Spinal cord (tissue), 10 donors: Measurements from ENCODE around the gene IRS4. TPM values are rescaled to one million over a fixed set of nuclear protein-coding genes. Genes with fewer than 3 reads are reported as not detected.

Source experiments
- DNase-seq, 6 donors: peaks; one replicate each; pipeline versions ENCODE4 v3.0.0 to v3.0.0-alpha.2; 2013 to 2015; ENCODE audit warnings: low spot score in 6 of 6, low read depth in 4 of 6
- H3K27ac ChIP-seq: one replicate; pipeline ENCODE4 v1.5.1; 2013; ENCODE audit warnings: low read depth, low read length, control low read depth
- H3K27me3 ChIP-seq: one replicate; pipeline ENCODE4 v1.6.1; 2013; ENCODE audit warnings: low read length; ENCODE audit not compliant: control insufficient read depth, insufficient read depth
- H3K36me3 ChIP-seq: one replicate; pipeline ENCODE4 v1.6.1; 2013; ENCODE audit warnings: low read length; ENCODE audit not compliant: control insufficient read depth, insufficient read depth
- H3K4me1 ChIP-seq: one replicate; pipeline ENCODE4 v1.6.1; 2013; ENCODE audit warnings: low read length; ENCODE audit not compliant: control insufficient read depth, insufficient read depth
- H3K4me3 ChIP-seq: one replicate; pipeline ENCODE4 v1.5.1; 2013; ENCODE audit warnings: low read depth, low read length, control low read depth
- H3K9me3 ChIP-seq: one replicate; pipeline ENCODE4 v1.6.1; 2013; ENCODE audit warnings: low read length; ENCODE audit not compliant: control insufficient read depth, insufficient read depth
- WGBS: methylation state at CpG from one replicate; pipeline ENCODE4 v1.1.5; 2013; ENCODE audit warnings: missing lambda C conversion rate; ENCODE audit not compliant: insufficient coverage; 5-methylcytosine and 5-hydroxymethylcytosine counted together
- polyA plus RNA-seq, 2 donors: library from polyadenylated mRNA; unstranded; fragments of 120-200 nt; gene quantifications; one replicate each; pipeline ENCODE4 v1.2.1, GENCODE V29; 2013; ENCODE audit not compliant: insufficient read length in 2 of 2
- total RNA-seq, 2 donors: library from RNA; depleted of rRNA in 1 of 2; stranded (reverse); fragments of 120-200 nt in 1 of 2; fragments of >200 nt in 1 of 2; gene quantifications; one replicate each; pipeline versions ENCODE4 v1.2.3 to v1.2.4, GENCODE V29; 2013 to 2014
- donor health status: healthy.

Gene IRS4
- total and polyA plus RNA-seq, 4 donors = 1.9 to 12.3 (median 5.1) TPM

GRCh38 chrX:108732630-108733321 is 3.6 kb downstream of the IRS4 start:
- 19% methylated on average over 38 of the region's 39 CpGs for WGBS
- H3K4me1 ChIP-seq = peaks cover 25% of the 10 kb centered on the region
- H3K27ac ChIP-seq = no peak overlapping the region
- DNase-seq = peak in 2 of 6 donors; percentile 30 to 52
- H3K4me3 ChIP-seq = peak overlapping the region; percentile 13
- no peaks in the 10 kb centered on the region for H3K36me3 ChIP-seq
- no peaks in the 10 kb centered on the region for H3K9me3 ChIP-seq
- H3K27me3 ChIP-seq = peaks cover 56% of the 10 kb centered on the region

DNA sequence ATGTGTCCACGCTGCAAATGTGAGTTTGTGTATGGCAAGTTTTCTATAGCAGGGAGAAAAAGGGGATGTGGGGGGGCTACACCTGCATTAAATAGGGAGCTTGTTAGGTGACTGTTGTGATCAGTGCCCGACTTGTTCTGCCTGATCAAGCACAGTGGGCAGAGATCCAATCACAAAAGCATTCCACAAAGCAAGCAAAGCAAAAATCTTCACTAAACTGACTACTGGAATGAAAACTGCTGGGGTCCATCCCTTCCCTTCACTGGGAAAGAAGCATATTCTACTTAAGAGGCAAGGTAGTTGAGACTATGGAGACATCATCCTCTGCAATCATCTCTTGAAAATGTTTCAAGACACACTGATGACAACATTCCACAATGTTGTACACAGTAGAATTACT is 5.2 kb downstream of the IRS4 start:
- DNase-seq = no peak
- no peak overlapping the region for H3K27ac ChIP-seq
- 20% methylated on average over 1 of the region's 2 CpGs for WGBS
- peaks cover 52% of the 10 kb centered on the region for H3K27me3 ChIP-seq
- no peaks in the 10 kb centered on the region for H3K36me3 ChIP-seq
- H3K4me3 ChIP-seq = no peak overlapping the region
- H3K4me1 ChIP-seq = peaks cover 16% of the 10 kb centered on the region
- H3K9me3 ChIP-seq = no peaks in the 10 kb centered on the region

DNA sequence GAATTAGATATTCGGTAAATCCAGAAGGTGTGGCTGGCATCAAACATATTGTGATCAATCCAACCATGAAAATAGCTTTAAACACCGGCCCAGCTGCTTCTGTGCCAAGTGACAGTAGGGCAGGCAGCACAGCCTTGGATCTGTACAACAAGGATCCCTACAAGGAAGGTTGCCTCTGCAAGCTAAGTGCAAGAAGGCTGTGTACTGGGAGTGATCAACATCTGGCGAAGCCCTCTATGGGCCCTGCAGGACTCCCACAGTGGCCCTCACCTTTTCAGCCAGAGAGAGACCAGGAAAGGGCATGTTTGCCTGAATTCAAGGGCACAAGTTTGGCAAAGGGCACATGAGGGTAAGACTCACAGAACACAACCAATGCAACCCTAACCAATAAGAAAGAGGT is 9.6 kb downstream of the IRS4 start:
- DNase-seq = no peak
- no peaks in the 10 kb centered on the region for H3K9me3 ChIP-seq
- H3K27me3 ChIP-seq = peaks cover 16% of the 10 kb centered on the region
- no peaks in the 10 kb centered on the region for H3K36me3 ChIP-seq
- H3K4me3 ChIP-seq = no peak overlapping the region
- no peaks in the 10 kb centered on the region for H3K4me1 ChIP-seq
- 67% methylated on average over 2 of the region's 3 CpGs for WGBS
- H3K27ac ChIP-seq = no peak overlapping the region

GRCh38 chrX:108722561-108722960 is 13.8 kb downstream of the IRS4 start:
- no peak for DNase-seq
- no peaks in the 10 kb centered on the region for H3K4me1 ChIP-seq
- 35% methylated on average over 2 of the region's 2 CpGs for WGBS
- no peak overlapping the region for H3K4me3 ChIP-seq
- no peaks in the 10 kb centered on the region for H3K9me3 ChIP-seq
- no peak overlapping the region for H3K27ac ChIP-seq
- H3K27me3 ChIP-seq = peaks cover 7% of the 10 kb centered on the region
- H3K36me3 ChIP-seq = no peaks in the 10 kb centered on the region

DNA sequence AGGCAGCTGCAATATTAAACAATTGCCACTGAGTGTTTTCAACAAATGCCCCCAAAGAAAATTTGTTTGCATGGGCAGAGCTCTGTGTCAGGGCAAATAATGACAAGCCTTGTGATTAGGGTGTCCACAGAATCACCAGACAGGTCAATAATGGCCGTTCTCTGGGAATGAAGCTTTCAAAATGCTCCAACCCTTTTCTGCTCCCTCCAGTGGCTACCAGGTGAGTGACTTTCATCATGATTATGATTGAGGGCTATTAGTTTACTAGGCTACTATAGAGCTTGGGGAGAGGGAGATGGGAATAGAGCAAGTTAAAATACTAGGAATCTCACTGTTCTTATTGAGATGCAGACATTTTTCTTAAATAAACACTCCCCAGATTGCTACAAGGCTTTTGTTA is 23.5 kb downstream of the IRS4 start:
- no peaks in the 10 kb centered on the region for H3K27me3 ChIP-seq

GRCh38 chrX:108704839-108705238 is 31.5 kb downstream of the IRS4 start:
- no CpG with 5 or more reads among the region's 2 CpGs for WGBS
- no peaks in the 10 kb centered on the region for H3K4me1 ChIP-seq
- peaks cover 2% of the 10 kb centered on the region for H3K27me3 ChIP-seq
- H3K27ac ChIP-seq = no peak overlapping the region
- H3K9me3 ChIP-seq = no peaks in the 10 kb centered on the region
- no peaks in the 10 kb centered on the region for H3K36me3 ChIP-seq
- no peak overlapping the region for H3K4me3 ChIP-seq
- no peak for DNase-seq

More for the DNA sequence above, 23.5 kb downstream of the IRS4 start:
- Histone ChIP-seq H3K9me3 (peaks cover 5% of the 10 kb centered on the region), H3K4me1 (no peaks in the 10 kb centered on the region), H3K36me3 (no peaks in the 10 kb centered on the region), H3K4me3 (no peak overlapping the region), H3K27ac (no peak overlapping the region)
- 100% methylated on average over 1 of the region's 1 CpG for WGBS
- no peak for DNase-seq

- Histone ChIP-seq H3K27ac (no peak overlapping the region), H3K36me3 (no peaks in the 10 kb centered on the region), H3K27me3 (peaks cover 2% of the 10 kb centered on the region), H3K4me1 (no peaks in the 10 kb centered on the region), H3K9me3 (no peaks in the 10 kb centered on the region), H3K4me3 (no peak overlapping the region)
- no CpG with 5 or more reads among the region's 1 CpG for WGBS
- no peak for DNase-seq
Observed at GRCh38 chrX:108702530-108702929, 33.8 kb downstream of the IRS4 start.

DNA sequence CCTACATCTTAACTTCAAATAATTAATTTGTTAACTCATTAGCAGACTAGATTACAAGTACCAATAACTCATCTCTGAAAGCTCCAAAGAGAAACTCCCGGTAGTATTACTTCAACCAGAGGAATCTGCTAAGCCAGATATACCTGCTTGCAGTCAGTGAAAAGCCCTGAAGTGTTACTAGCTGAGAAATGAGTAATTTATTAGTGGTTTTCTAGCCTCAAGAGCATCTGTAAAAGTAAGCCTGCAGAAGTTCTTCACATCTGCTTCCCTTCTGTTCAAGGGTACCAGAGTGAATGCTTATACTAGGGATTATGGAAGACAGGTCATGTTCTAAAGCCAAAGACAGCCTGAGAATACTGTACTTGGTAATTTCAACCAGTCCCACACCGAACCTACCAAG is 34.7 kb downstream of the IRS4 start:
- no peak for DNase-seq
- Histone ChIP-seq H3K36me3 (no peaks in the 10 kb centered on the region), H3K4me1 (no peaks in the 10 kb centered on the region), H3K4me3 (no peak overlapping the region), H3K27ac (no peak overlapping the region), H3K9me3 (no peaks in the 10 kb centered on the region), H3K27me3 (peaks cover 2% of the 10 kb centered on the region)
- 80% methylated on average over 1 of the region's 2 CpGs for WGBS

DNA sequence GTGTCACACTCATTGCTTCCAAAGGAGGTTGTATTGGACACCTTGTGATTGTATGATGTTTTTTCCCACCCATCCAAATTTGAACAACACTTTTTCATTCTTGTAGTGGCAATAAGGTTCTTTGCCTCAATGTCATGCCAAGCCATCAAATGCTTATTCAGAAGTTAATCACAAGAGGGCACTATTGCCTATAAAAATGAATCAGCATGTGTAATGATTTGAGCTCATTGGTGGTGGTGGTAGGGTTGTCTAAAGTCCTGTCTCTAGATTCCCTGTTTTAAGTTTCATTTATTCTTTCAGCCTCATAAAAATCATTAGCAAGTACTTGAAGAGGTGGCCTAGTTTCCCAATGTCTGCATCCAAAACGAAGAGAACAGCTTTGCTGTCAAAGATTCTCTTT is 37.0 kb downstream of the IRS4 start:
- Histone ChIP-seq H3K4me3 (no peak overlapping the region), H3K4me1 (no peaks in the 10 kb centered on the region), H3K27me3 (peaks cover 2% of the 10 kb centered on the region), H3K27ac (no peak overlapping the region), H3K36me3 (no peaks in the 10 kb centered on the region), H3K9me3 (no peaks in the 10 kb centered on the region)
- peak in 4 of 6 donors; percentile 2 to 65 (median 25) for DNase-seq
- no CpG with 5 or more reads among the region's 1 CpG for WGBS

DNA sequence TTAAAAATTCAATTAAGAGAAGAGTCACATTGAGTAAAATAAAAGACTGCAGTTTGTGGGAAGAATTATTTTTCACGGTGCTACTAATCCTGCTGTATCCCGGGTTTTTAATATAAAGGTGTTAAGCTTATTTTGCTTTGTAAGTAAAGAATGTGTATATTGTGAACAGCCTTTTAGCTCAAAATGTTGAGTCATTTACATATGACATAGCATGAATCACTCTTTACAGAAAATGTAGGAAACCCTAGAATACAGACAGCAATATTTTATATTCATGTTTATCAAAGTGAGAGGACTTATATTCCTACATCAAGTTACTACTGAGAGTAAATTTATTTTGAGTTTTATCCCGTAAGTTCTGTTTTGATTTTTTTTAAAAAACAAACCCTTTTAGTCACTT is 39.7 kb downstream of the IRS4 start:
- no peak for DNase-seq
- H3K36me3 ChIP-seq = no peaks in the 10 kb centered on the region
- peaks cover 6% of the 10 kb centered on the region for H3K27me3 ChIP-seq
- no peaks in the 10 kb centered on the region for H3K9me3 ChIP-seq
- no peak overlapping the region for H3K27ac ChIP-seq
- H3K4me1 ChIP-seq = no peaks in the 10 kb centered on the region
- WGBS = no CpG with 5 or more reads among the region's 3 CpGs
- H3K4me3 ChIP-seq = no peak overlapping the region
